Peyer's patch (tissue), 4 donors: ENCODE data around the gene RAD51AP1.

Experiments used
- POLR2A ChIP-seq, 2 donors: fragments of 450-650 bp; IDR thresholded peaks; one replicate each; pipeline ENCODE4 v1.5.1; 2017; ENCODE audit warnings: antibody characterized with exemption in 2 of 2, mild to moderate bottlenecking in 2 of 2, moderate library complexity in 2 of 2
- TF ChIP-seq, protein P1 (sequence below), 6 experiments: fragments of 450-650 bp in 4 of 6; fragments of 200-600 bp in 2 of 6; sonication (generic) in 1 of 6; IDR thresholded peaks; one replicate each; pipeline ENCODE4 v1.5.1; 2017 to 2019; ENCODE audit warnings: antibody characterized with exemption in 6 of 6, mild to moderate bottlenecking in 3 of 6, moderate library complexity in 1 of 6

GRCh38 chr12:4609071-4609470 lies 70.4 kb downstream of the RAD51AP1 start:
- no peak for TF ChIP-seq POLR2A (IDR thresholded peaks at IDR 0.05)
- TF ChIP-seq, protein P1, sequence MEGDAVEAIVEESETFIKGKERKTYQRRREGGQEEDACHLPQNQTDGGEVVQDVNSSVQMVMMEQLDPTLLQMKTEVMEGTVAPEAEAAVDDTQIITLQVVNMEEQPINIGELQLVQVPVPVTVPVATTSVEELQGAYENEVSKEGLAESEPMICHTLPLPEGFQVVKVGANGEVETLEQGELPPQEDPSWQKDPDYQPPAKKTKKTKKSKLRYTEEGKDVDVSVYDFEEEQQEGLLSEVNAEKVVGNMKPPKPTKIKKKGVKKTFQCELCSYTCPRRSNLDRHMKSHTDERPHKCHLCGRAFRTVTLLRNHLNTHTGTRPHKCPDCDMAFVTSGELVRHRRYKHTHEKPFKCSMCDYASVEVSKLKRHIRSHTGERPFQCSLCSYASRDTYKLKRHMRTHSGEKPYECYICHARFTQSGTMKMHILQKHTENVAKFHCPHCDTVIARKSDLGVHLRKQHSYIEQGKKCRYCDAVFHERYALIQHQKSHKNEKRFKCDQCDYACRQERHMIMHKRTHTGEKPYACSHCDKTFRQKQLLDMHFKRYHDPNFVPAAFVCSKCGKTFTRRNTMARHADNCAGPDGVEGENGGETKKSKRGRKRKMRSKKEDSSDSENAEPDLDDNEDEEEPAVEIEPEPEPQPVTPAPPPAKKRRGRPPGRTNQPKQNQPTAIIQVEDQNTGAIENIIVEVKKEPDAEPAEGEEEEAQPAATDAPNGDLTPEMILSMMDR (IDR thresholded peaks at IDR 0.05) = no peak
